Endodermal cell (in vitro differentiated cells): ENCODE results near the gene RERE. TPM values are rescaled to one million over a fixed set of nuclear protein-coding genes. Genes with fewer than 3 reads are reported as not detected.
A peak's percentile ranks its signal among the peaks of the same experiment; 100 is the strongest.

Experiments
- DNase-seq: peaks from one replicate; pipeline ENCODE4 v3.0.0-alpha.2; 2017
- H3K27ac ChIP-seq: 2 replicates; pipeline ENCODE4 v1.5.1; 2013; ENCODE audit warnings: mild to moderate bottlenecking, low read depth, low read length, moderate library complexity
- H3K27me3 ChIP-seq: 2 replicates; pipeline ENCODE4 v1.6.1; 2013; ENCODE audit warnings: mild to moderate bottlenecking, low read length, moderate library complexity; ENCODE audit not compliant: insufficient read depth, control insufficient read depth, poor library complexity, severe bottlenecking
- H3K36me3 ChIP-seq: 2 replicates; pipeline ENCODE4 v1.7.0; 2013; ENCODE audit warnings: mild to moderate bottlenecking, low read length, moderate library complexity; ENCODE audit not compliant: control insufficient read depth, insufficient read depth
- H3K4me1 ChIP-seq: one replicate; pipeline ENCODE4 v1.7.0; 2013; ENCODE audit warnings: low read length; ENCODE audit not compliant: control insufficient read depth, insufficient read depth
- H3K4me3 ChIP-seq: 2 replicates; pipeline ENCODE4 v1.5.1; 2013; ENCODE audit warnings: mild to moderate bottlenecking, low read length, moderate library complexity
- H3K9ac ChIP-seq: 2 replicates; pipeline ENCODE4 v1.6.1; 2013; ENCODE audit warnings: mild to moderate bottlenecking, low read length, moderate library complexity; ENCODE audit not compliant: poor library complexity, severe bottlenecking; ENCODE audit errors: extremely low read depth
- H3K9me3 ChIP-seq: 2 replicates; pipeline ENCODE4 v1.6.1; 2013; ENCODE audit warnings: mild to moderate bottlenecking, low read length, moderate library complexity; ENCODE audit not compliant: control insufficient read depth
- H3K27ac Mint-ChIP-seq: 2 replicates; pipeline ENCODE4 v1.8.0; 2020; ENCODE audit warnings: mixed read lengths
- H3K27me3 Mint-ChIP-seq: 2 replicates; pipeline ENCODE4 v1.8.0; 2021; ENCODE audit warnings: mild to moderate bottlenecking, mixed read lengths; ENCODE audit not compliant: insufficient read depth
- H3K36me3 Mint-ChIP-seq: 2 replicates; pipeline ENCODE4 v1.8.0; 2020; ENCODE audit warnings: low read depth, mixed read lengths
- H3K4me1 Mint-ChIP-seq: 2 replicates; pipeline ENCODE4 v1.8.0; 2020; ENCODE audit warnings: mixed read lengths
- H3K4me3 Mint-ChIP-seq: 2 replicates; pipeline ENCODE4 v1.8.0; 2020; ENCODE audit warnings: mild to moderate bottlenecking, moderate library complexity, mixed read lengths
- H3K9me3 Mint-ChIP-seq: 2 replicates; pipeline ENCODE4 v1.8.0; 2020; ENCODE audit warnings: mild to moderate bottlenecking, mixed read lengths
- WGBS, 2 experiments: methylation state at CpG; one replicate each; pipeline versions ENCODE4 v1.1.5 to v1.1.7; 2013; ENCODE audit warnings: missing lambda C conversion rate in 2 of 2, mixed read lengths in 1 of 2; ENCODE audit not compliant: insufficient coverage in 1 of 2, insufficient read length in 1 of 2; 5-methylcytosine and 5-hydroxymethylcytosine counted together
- total RNA-seq, 2 donors: library from RNA; stranded (reverse); fragmentation: NEBNext Ultra II Directional in 1 of 2; extraction: Animal tissue kit (Norgen Biotek cat#: 25700) in 1 of 2; gene quantifications; 2 replicates in 1 of 2; 3 replicates in 1 of 2; pipeline ENCODE4 v1.2.1, GENCODE V29; 2021
- TF ChIP-seq, protein P1 (sequence below): fragments of 200-600 bp; sonication (generic); conservative IDR thresholded peaks from 2 replicates; pipeline ENCODE4 v1.5.0; 2021; ENCODE audit warnings: antibody characterized with exemption, mild to moderate bottlenecking

The RERE gene
- total RNA-seq, 2 donors from 2014 or later, result 159 to 179 TPM

DNA sequence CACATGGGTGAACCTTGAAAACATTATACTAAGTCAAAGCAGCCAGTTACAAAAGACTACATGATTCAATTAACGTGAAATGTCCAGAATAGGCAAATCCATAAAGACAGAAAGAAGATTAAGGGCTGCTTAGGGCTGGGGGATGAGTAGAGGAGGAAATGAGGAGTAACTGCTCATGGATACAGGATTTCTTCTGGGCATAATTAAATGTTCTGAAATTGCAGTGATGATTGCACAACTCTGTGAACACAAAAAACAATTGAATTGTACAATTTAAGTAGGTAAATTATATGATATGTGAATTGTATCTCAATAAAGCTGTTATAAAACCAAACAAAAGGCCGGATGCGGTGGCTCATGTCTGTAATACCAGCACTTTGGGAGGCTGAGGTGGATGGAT is 52.2 kb downstream of the RERE start:
- no peaks in the 10 kb centered on the region for H3K9me3 ChIP-seq
- no peak overlapping the region for H3K9ac ChIP-seq
- Mint-ChIP-seq H3K36me3 (peaks cover 7% of the 10 kb centered on the region), H3K27me3 (no peaks in the 10 kb centered on the region), H3K27ac (peak overlapping the region; percentile 29), H3K9me3 (no peaks in the 10 kb centered on the region), H3K4me3 (no peak overlapping the region), H3K4me1 (peaks cover 32% of the 10 kb centered on the region)
- TF ChIP-seq, protein P1, sequence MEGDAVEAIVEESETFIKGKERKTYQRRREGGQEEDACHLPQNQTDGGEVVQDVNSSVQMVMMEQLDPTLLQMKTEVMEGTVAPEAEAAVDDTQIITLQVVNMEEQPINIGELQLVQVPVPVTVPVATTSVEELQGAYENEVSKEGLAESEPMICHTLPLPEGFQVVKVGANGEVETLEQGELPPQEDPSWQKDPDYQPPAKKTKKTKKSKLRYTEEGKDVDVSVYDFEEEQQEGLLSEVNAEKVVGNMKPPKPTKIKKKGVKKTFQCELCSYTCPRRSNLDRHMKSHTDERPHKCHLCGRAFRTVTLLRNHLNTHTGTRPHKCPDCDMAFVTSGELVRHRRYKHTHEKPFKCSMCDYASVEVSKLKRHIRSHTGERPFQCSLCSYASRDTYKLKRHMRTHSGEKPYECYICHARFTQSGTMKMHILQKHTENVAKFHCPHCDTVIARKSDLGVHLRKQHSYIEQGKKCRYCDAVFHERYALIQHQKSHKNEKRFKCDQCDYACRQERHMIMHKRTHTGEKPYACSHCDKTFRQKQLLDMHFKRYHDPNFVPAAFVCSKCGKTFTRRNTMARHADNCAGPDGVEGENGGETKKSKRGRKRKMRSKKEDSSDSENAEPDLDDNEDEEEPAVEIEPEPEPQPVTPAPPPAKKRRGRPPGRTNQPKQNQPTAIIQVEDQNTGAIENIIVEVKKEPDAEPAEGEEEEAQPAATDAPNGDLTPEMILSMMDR, result no peak
- H3K27ac ChIP-seq, result no peak overlapping the region
- DNase-seq, result no peak
- H3K36me3 ChIP-seq, result peaks cover 6% of the 10 kb centered on the region
- peaks cover 9% of the 10 kb centered on the region for H3K4me1 ChIP-seq
- H3K27me3 ChIP-seq, result no peaks in the 10 kb centered on the region
- H3K4me3 ChIP-seq, result peak overlapping the region; percentile 50
- WGBS, 2 experiments, result 88 to 96% methylated on average over 2 to 3 of the region's 3 CpGs

DNA sequence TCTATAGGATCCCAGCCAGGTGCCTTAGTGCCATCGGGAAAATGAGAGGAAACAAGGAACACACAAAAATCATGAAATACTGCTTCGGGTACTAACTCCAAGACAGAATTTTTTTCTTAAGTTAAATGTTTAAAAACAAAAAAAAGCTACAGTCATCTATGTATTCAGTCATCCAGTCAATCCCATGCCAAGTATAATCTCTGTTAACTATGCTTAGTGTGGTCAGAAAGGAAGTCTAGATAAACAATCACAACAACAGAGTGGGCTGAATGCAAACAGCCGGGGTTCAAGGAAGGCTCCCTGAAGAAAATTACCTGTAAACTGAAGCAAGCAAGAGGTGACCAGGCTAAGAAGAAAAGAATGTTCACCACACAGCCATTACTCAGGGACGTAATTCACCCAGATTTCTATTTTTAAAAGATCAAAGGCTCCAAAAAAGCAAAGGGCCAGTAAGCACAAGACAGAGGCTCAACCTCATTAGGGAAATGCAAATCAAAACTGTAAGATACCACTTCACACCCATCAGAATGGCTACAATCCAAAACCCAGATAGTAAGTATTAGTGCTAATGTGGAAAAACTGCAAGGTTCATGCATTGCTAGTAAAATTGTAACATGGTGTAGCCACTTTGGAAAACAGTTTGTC is 53.0 kb downstream of the RERE start:
- WGBS, 2 experiments, result 71 to 92% methylated on average over 2 to 4 of the region's 4 CpGs
- H3K36me3 Mint-ChIP-seq, result peaks cover 7% of the 10 kb centered on the region

DNA sequence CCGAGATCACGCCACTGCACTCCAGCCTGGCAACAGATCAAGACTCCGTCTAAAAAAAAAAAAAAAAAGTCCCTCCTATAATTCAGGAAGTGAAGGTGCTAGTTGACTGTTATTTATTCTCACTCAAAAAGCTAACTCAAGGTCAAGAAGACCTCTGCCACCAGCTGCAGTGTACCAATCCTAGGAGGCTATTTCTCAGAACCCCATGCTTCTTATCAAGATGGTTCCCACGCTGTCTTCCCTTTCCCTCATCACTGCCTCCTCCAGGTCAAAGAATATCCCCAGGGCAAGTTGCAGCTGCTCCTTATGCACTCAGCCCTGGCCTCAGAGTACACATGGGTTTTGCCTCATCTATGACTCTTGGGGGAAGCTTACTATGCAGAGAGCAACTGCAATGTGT is 53.6 kb downstream of the RERE start:
- H3K36me3 Mint-ChIP-seq, result peaks cover 7% of the 10 kb centered on the region
- peaks cover 9% of the 10 kb centered on the region for H3K4me1 ChIP-seq
- H3K27ac Mint-ChIP-seq, result peak overlapping the region; percentile 79
- no peak overlapping the region for H3K4me3 ChIP-seq
- H3K9me3 Mint-ChIP-seq, result no peaks in the 10 kb centered on the region
- no peaks in the 10 kb centered on the region for H3K27me3 ChIP-seq
- TF ChIP-seq, protein P1, result peak; percentile 60
- no peaks in the 10 kb centered on the region for H3K27me3 Mint-ChIP-seq
- peak overlapping the region; percentile 5 for H3K27ac ChIP-seq
- peak; percentile 78 for DNase-seq
- H3K9me3 ChIP-seq, result no peaks in the 10 kb centered on the region
- H3K9ac ChIP-seq, result no peak overlapping the region
- no peak overlapping the region for H3K4me3 Mint-ChIP-seq
- peaks cover 6% of the 10 kb centered on the region for H3K36me3 ChIP-seq
- peaks cover 33% of the 10 kb centered on the region for H3K4me1 Mint-ChIP-seq
- 75 to 88% methylated on average over 1 to 3 of the region's 4 CpGs for WGBS, 2 experiments

More for the DNA sequence above, 53.0 kb downstream of the RERE start:
- peak overlapping the region; percentile 79 for H3K27ac Mint-ChIP-seq
- H3K4me3 ChIP-seq, result peak overlapping the region; percentile 50
- no peak for DNase-seq
- peak overlapping the region; percentile 5 for H3K27ac ChIP-seq
- H3K27me3 ChIP-seq, result no peaks in the 10 kb centered on the region
- H3K9me3 Mint-ChIP-seq, result no peaks in the 10 kb centered on the region
- H3K4me1 ChIP-seq, result peaks cover 9% of the 10 kb centered on the region
- no peak overlapping the region for H3K4me3 Mint-ChIP-seq
- no peak overlapping the region for H3K9ac ChIP-seq
- H3K36me3 ChIP-seq, result peaks cover 6% of the 10 kb centered on the region
- peaks cover 33% of the 10 kb centered on the region for H3K4me1 Mint-ChIP-seq
- TF ChIP-seq, protein P1, result peak; percentile 9
- H3K27me3 Mint-ChIP-seq, result no peaks in the 10 kb centered on the region
- no peaks in the 10 kb centered on the region for H3K9me3 ChIP-seq
